Astrocyte of the spinal cord (primary cell): Measurements from ENCODE around the gene GBF1.

Experiments
- DNase-seq: peaks from one replicate; pipeline ENCODE4 v3.0.0; 2011; ENCODE audit warnings: low read depth, low spot score
- H3K4me3 ChIP-seq: 2 replicates; pipeline ENCODE4 v1.5.1; 2011; ENCODE audit warnings: low read depth, mild to moderate bottlenecking, low read length, moderate library complexity
- in situ Hi-C: cut with HindIII; loops from 2 replicates; pipeline ENCODE4 v1.10.0; 2017; ENCODE audit warnings: low sequenced_read_pairs
- TF ChIP-seq, protein P1 (sequence below): IDR thresholded peaks from 2 replicates; pipeline ENCODE4 v1.5.1; 2012; ENCODE audit warnings: low read depth, mild to moderate bottlenecking, low read length, inconsistent platforms

The GBF1 gene

GRCh38 chr10:102234888-102235597 is 10.3 kb upstream of the GBF1 start:
- TF ChIP-seq, protein P1, sequence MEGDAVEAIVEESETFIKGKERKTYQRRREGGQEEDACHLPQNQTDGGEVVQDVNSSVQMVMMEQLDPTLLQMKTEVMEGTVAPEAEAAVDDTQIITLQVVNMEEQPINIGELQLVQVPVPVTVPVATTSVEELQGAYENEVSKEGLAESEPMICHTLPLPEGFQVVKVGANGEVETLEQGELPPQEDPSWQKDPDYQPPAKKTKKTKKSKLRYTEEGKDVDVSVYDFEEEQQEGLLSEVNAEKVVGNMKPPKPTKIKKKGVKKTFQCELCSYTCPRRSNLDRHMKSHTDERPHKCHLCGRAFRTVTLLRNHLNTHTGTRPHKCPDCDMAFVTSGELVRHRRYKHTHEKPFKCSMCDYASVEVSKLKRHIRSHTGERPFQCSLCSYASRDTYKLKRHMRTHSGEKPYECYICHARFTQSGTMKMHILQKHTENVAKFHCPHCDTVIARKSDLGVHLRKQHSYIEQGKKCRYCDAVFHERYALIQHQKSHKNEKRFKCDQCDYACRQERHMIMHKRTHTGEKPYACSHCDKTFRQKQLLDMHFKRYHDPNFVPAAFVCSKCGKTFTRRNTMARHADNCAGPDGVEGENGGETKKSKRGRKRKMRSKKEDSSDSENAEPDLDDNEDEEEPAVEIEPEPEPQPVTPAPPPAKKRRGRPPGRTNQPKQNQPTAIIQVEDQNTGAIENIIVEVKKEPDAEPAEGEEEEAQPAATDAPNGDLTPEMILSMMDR = no peak
- no peak overlapping the region for H3K4me3 ChIP-seq
- in situ Hi-C loops = no loop called here
- no peak for DNase-seq

DNA sequence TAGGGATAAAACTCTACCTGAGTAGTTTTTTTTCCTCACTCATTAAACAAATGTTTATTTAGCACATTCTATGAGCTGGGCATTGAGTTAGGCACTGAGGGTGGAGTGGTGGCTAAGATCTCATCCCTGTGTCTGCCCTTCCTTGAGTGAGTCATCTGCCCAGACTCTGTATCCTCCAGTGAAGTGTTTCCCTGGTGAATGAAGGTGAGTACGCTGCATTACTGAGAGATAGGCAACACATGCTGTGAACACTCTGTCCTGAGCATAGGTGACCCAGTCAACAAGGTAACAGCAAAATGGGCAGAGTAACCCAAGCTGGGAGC is 9.8 kb upstream of the GBF1 start:
- TF ChIP-seq, protein P1 = no peak
- in situ Hi-C loops = no loop called here
- no peak overlapping the region for H3K4me3 ChIP-seq
- no peak for DNase-seq

DNA sequence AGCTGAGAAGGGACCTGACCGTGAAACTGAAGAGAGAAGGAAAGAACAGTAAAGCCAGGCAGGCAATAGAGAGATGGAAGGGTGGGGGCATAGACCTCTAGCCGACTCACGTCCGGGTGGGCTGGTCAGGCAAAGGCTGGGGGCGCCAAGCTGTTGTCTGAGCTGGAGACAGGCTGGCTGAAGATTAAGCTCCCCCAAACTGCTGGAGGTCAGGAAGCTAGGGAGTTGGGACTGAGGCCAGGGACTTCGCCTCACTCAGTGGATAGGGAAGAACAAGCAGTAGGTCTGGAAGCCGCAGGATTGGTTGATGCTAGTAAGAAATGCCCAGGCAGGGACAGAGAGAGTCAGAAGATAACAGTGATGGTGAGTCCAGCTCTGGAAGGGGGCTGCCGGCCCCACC is 9.3 kb upstream of the GBF1 start:
- in situ Hi-C loops = no loop called here
- TF ChIP-seq, protein P1 = no peak
- no peak for DNase-seq

DNA sequence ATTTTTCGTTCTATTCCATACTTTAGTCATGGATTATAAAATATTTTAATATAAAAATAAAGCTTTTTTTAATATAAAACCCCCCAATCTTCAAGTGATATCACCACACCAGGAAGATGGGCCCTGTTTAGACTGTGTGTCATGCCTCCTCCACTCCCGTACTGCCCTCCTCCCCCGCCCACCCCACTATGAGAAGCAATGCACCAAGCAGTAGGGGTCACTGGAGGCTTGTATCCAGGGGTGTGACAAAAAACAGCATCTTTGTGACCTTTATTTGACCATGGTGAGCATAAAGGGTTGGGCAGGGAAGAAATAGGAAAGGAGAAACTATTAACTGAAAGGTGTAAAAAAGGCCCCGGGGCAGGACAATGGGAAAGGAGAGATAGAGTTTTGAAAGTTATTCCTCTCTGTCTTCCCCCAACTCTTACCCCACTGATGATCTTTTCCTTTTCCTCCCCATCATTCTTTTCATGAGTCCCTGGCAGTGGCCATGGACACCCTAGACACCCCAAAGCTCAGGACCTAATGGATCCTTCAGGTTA is 7.5 kb upstream of the GBF1 start:
- TF ChIP-seq, protein P1 = no peak
- in situ Hi-C loops = no loop called here
- no peak for DNase-seq
- no peak overlapping the region for H3K4me3 ChIP-seq

More for the DNA sequence above, 9.3 kb upstream of the GBF1 start:
- H3K4me3 ChIP-seq = no peak overlapping the region

DNA sequence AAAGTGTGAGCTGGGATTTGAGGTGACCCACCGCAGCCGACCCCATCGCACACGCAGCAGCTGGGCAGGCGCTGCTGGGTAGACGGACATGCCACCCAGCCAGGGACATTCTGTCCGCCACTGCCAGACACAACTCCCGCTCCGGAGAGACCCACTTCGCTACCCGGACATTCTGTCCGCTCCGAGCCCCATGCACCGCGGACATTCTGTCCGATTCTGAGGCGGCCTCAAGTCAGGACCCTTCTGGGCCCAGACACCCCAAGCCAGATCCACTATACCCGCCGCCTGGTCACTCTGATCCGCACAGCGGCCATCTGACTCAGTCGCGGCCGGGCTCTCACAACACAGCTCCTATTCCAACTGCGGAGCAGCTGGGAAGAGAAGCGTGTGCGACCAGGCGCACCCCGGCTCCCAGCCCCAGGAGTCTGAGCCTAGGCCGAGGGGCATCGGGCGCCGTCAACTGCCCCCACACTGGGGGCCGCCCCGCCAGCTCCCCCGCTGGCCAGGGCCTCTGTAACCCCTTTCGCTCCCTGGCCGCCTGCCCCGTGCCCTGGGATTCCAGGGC is 4.8 kb upstream of the GBF1 start:
- TF ChIP-seq, protein P1 = no peak
- no peak for DNase-seq
- H3K4me3 ChIP-seq = peak overlapping the region; percentile 62
- in situ Hi-C loops = no loop called here

- in situ Hi-C loops = no loop called here
- H3K4me3 ChIP-seq = peak overlapping the region; percentile 62
- TF ChIP-seq, protein P1 = no peak
- DNase-seq = no peak
Observed at GRCh38 chr10:102241032-102241443, 4.3 kb upstream of the GBF1 start.
